Loucy (cell line): Measurements from ENCODE around the gene SIAH1.
"Not testable (repeated sequence)": the region's sequence is repeated elsewhere in the genome, so short reads cannot be mapped to it uniquely, and the experiment has no call there.

Experiments used
- CTCF ChIP-seq: fragments of 200-600 bp; sonication (generic); conservative IDR thresholded peaks from 2 replicates; pipeline ENCODE4 v1.5.1; 2014; ENCODE audit warnings: mild to moderate bottlenecking, antibody characterized with exemption, low read length
- EZH2phosphoT487 ChIP-seq: fragments of 200-600 bp; IDR thresholded peaks from 2 replicates; pipeline ENCODE4 v1.6.1; 2018; ENCODE audit warnings: antibody characterized with exemption, mild to moderate bottlenecking, moderate library complexity, borderline replicate concordance

- TF ChIP-seq CTCF, EZH2phosphoT487: not testable (repeated sequence)
These were observed 71.3 kb downstream of the SIAH1 start for GRCh38 chr16:48313905-48314304.
